ENCODE results near the gene SPAG8.

DNA sequence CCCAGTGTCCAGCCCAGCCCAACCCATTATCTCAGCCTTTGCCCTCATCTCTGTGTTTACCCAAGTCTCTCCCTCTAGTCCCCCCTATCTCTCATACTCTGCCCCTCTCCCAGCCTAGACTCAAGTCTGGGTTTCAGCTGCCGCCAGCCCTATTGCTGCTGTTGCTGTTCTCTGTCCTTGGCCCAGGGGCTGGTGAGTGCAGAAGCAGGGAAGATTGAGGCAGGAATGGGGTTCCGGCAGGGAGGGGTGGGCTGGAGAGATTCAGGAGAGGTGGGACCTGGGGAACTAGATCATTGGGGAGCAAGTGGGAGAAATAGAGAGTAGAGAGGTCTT, 17.7 kb upstream of the SPAG8 start:
- TF ChIP-seq CTCF (IDR thresholded peaks at IDR 0.05; ENCODE audit: poor library complexity) (no peak), EZH2phosphoT487 (IDR thresholded peaks at IDR 0.05; ENCODE audit: low read depth, severe bottlenecking, unreplicated experiment) (no peak), EZH2 (IDR thresholded peaks at IDR 0.05; ENCODE audit: borderline replicate concordance) (no peak)
